Measurements from ENCODE around the gene MOB3B. TPM values are rescaled to one million over a fixed set of nuclear protein-coding genes. Genes with fewer than 3 reads are reported as not detected.

Gene MOB3B
- total RNA-seq, 4 donors from 2014 or later = 9.8 to 17.6 (median 14.6) TPM

GRCh38 chr9:27499451-27499850, 30.2 kb downstream of the MOB3B start:
- intact Hi-C loops (cut with DNase I) = no loop called here
- Histone ChIP-seq H3K9me3 (no peaks in the 10 kb centered on the region), H3K4me3 (replicated peaks in 1 of 3) (no peak overlapping the region), H3K4me1 (peaks cover 0 to 5% of the 10 kb centered on the region in 2 donors), H3K27ac (no peak overlapping the region), H3K27me3 (no peaks in the 10 kb centered on the region), H3K36me3 (no peaks in the 10 kb centered on the region)
- no peak for TF ChIP-seq POLR2A (IDR thresholded peaks at IDR 0.05)
- TF ChIP-seq CTCF (IDR thresholded peaks at IDR 0.05) = no peak
- WGBS, 2 donors = 59 to 71% methylated on average over 2 of the region's 2 CpGs
- DNase-seq = no peak

GRCh38 chr9:27497883-27498417, 31.7 kb downstream of the MOB3B start:
- no peak overlapping the region for H3K4me3 ChIP-seq (replicated peaks in 1 of 3)
- no peak overlapping the region for H3K27ac ChIP-seq
- H3K4me1 ChIP-seq = peaks cover 0 to 5% of the 10 kb centered on the region in 2 donors
- intact Hi-C loops (cut with DNase I) = no loop called here
- no peaks in the 10 kb centered on the region for H3K27me3 ChIP-seq
- no peaks in the 10 kb centered on the region for H3K9me3 ChIP-seq
- DNase-seq = no peak
- no peak for TF ChIP-seq POLR2A (IDR thresholded peaks at IDR 0.05)
- no peak for TF ChIP-seq CTCF (IDR thresholded peaks at IDR 0.05)
- H3K36me3 ChIP-seq = no peaks in the 10 kb centered on the region
- 82 to 85% methylated on average over 11 of the region's 11 CpGs for WGBS, 2 donors

GRCh38 chr9:27496135-27496504, 33.5 kb downstream of the MOB3B start:
- TF ChIP-seq POLR2A (IDR thresholded peaks at IDR 0.05) (no peak), CTCF (IDR thresholded peaks at IDR 0.05) (no peak)
- WGBS, 2 donors = 56 to 63% methylated on average over 3 of the region's 3 CpGs
- DNase-seq = no peak
- Histone ChIP-seq H3K27me3 (no peaks in the 10 kb centered on the region), H3K4me1 (peaks cover 3 to 5% of the 10 kb centered on the region in 2 donors), H3K36me3 (no peaks in the 10 kb centered on the region), H3K27ac (no peak overlapping the region), H3K4me3 (replicated peaks in 1 of 3) (no peak overlapping the region), H3K9me3 (no peaks in the 10 kb centered on the region)
- intact Hi-C loops (cut with DNase I) = no loop called here

GRCh38 chr9:27495480-27496134, 34.0 kb downstream of the MOB3B start:
- H3K27ac ChIP-seq = no peak overlapping the region
- no peak overlapping the region for H3K4me3 ChIP-seq (replicated peaks in 1 of 3)
- 65 to 75% methylated on average over 3 of the region's 3 CpGs for WGBS, 2 donors
- DNase-seq = no peak
- intact Hi-C loops (cut with DNase I) = no loop called here
- H3K36me3 ChIP-seq = no peaks in the 10 kb centered on the region
- TF ChIP-seq POLR2A (IDR thresholded peaks at IDR 0.05) (no peak), CTCF (IDR thresholded peaks at IDR 0.05) (no peak)
- no peaks in the 10 kb centered on the region for H3K9me3 ChIP-seq
- no peaks in the 10 kb centered on the region for H3K27me3 ChIP-seq
- peaks cover 5 to 7% of the 10 kb centered on the region in 2 donors for H3K4me1 ChIP-seq

- H3K4me3 ChIP-seq (replicated peaks in 1 of 3) = no peak overlapping the region
- intact Hi-C loops (cut with DNase I) = no loop called here
- no peaks in the 10 kb centered on the region for H3K9me3 ChIP-seq
- no peak for DNase-seq
- 24 to 44% methylated on average over 1 of the region's 1 CpG for WGBS, 2 donors
- TF ChIP-seq POLR2A (IDR thresholded peaks at IDR 0.05) (no peak), CTCF (IDR thresholded peaks at IDR 0.05) (no peak)
- no peaks in the 10 kb centered on the region for H3K27me3 ChIP-seq
- H3K36me3 ChIP-seq = no peaks in the 10 kb centered on the region
- H3K27ac ChIP-seq = no peak overlapping the region
- H3K4me1 ChIP-seq = peaks cover 0 to 16% of the 10 kb centered on the region in 2 donors
Observed at GRCh38 chr9:27491154-27491553, 38.5 kb downstream of the MOB3B start.
